Measurements from ENCODE around the gene ITPR2. TPM values are rescaled to one million over a fixed set of nuclear protein-coding genes. Genes with fewer than 3 reads are reported as not detected.
"Not testable (repeated sequence)": the region's sequence is repeated elsewhere in the genome, so short reads cannot be mapped to it uniquely, and the experiment has no call there.

The ITPR2 gene
- total RNA-seq, 2 donors from 2014 or later = 52.9 to 54.5 TPM

DNA sequence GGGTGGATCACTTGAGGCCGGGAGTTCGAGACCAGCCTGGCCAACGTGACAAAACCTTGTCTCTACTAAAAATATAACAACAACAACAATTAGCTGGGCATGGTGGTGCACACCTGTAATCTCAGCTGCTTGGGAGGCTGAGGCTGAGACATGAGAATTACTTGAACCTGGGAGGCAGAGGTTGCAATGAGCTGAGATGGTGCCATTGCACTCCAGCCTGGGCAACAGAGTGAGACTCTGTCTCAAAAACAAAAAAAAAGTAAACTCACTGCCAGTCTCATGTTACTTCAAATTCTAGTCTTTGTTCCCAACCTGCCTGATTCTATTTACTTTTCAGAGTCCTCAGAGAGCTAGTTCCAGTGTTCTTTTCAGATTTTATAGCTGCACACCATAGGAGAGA, 29.8 kb upstream of the ITPR2 start:
- not testable (repeated sequence) for ATAC-seq; DNase-seq; H3K27ac Mint-ChIP-seq; H3K36me3 Mint-ChIP-seq (ENCODE audit: low read depth); H3K9me3 ChIP-seq (ENCODE audit: control insufficient read depth, low read length, poor library complexity, severe bottlenecking); H3K4me3 Mint-ChIP-seq; H3K4me1 Mint-ChIP-seq
- peaks cover 15% of the 10 kb centered on the region for H3K27me3 Mint-ChIP-seq

DNA sequence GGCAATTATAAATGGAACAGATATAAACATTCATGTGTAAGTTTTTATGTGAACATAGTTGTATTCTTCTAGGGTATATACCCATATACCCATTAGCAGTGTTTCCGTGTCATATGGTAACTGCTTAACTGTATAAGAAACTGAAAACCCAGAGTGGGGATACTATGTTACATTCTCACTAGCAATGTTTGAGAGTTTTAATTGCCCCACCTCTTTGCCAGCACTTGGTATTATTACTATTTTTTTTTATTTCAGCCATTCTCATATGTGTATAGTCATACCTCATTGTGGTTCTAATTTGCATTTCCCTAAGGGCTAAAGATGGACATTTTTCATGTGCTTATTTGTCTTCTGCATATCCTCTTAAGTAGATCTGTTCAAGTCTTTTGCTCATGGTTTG, 28.7 kb upstream of the ITPR2 start:
- Mint-ChIP-seq H3K4me1 (no peaks in the 10 kb centered on the region), H3K4me3 (no peak overlapping the region), H3K27ac (no peak overlapping the region), H3K36me3 (ENCODE audit: low read depth) (no peaks in the 10 kb centered on the region), H3K27me3 (peaks cover 15% of the 10 kb centered on the region)
- no peaks in the 10 kb centered on the region for H3K9me3 ChIP-seq (ENCODE audit: control insufficient read depth, low read length, poor library complexity, severe bottlenecking)
- DNase-seq (no peak), ATAC-seq (no peak)

GRCh38 chr12:26857465-26858176, 24.6 kb upstream of the ITPR2 start:
- Mint-ChIP-seq H3K27ac (no peak overlapping the region), H3K4me3 (no peak overlapping the region), H3K36me3 (ENCODE audit: low read depth) (no peaks in the 10 kb centered on the region), H3K4me1 (no peaks in the 10 kb centered on the region), H3K27me3 (peaks cover 5% of the 10 kb centered on the region)
- ATAC-seq (no peak), DNase-seq (no peak)
- no peaks in the 10 kb centered on the region for H3K9me3 ChIP-seq (ENCODE audit: control insufficient read depth, low read length, poor library complexity, severe bottlenecking)

DNA sequence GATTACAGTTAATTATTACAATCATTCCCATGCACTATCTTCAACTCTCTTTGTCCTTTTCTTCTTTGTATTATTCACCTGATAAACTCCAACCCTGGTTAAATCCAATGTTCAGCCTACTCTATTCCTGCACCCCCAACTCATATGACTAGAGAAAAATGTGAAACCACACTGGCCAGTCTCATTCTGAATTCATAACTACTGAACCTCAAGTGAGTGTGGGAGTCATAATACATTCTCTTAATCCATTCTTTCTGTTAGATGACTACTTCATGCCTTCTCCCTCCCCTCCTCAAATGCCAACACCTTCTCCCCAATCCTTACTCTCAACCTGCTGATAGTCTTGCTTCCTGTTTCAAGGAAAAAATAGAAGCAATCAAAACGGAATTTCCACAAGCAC, 22.3 kb upstream of the ITPR2 start:
- no peaks in the 10 kb centered on the region for H3K4me1 Mint-ChIP-seq
- DNase-seq (no peak), ATAC-seq (no peak)
- H3K36me3 Mint-ChIP-seq (ENCODE audit: low read depth) = no peaks in the 10 kb centered on the region
- H3K4me3 Mint-ChIP-seq = no peak overlapping the region
- H3K9me3 ChIP-seq (ENCODE audit: control insufficient read depth, low read length, poor library complexity, severe bottlenecking) = no peaks in the 10 kb centered on the region
- peaks cover 2% of the 10 kb centered on the region for H3K27me3 Mint-ChIP-seq
- no peak overlapping the region for H3K27ac Mint-ChIP-seq

DNA sequence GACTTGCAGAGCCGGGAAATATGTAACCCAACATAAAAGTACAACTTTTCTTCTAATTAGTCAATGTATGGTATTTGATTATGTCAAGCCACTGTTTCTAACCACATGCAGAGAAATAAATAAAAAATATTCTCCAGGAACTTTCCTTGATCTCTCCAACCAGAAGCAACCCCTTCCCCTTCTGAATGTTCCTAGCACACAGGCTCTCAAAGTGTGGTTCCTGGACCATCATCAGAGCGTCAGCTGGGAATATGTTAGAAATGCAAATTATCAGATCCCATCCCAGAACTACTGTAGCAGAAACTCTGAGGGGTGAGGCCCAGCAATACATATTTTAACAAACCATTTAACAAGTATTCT, 21.0 kb upstream of the ITPR2 start:
- no peak overlapping the region for H3K4me3 Mint-ChIP-seq
- no peaks in the 10 kb centered on the region for H3K27me3 Mint-ChIP-seq
- H3K9me3 ChIP-seq (ENCODE audit: control insufficient read depth, low read length, poor library complexity, severe bottlenecking) = no peaks in the 10 kb centered on the region
- DNase-seq (no peak), ATAC-seq (no peak)
- no peaks in the 10 kb centered on the region for H3K36me3 Mint-ChIP-seq (ENCODE audit: low read depth)
- H3K4me1 Mint-ChIP-seq = no peaks in the 10 kb centered on the region
- no peak overlapping the region for H3K27ac Mint-ChIP-seq

DNA sequence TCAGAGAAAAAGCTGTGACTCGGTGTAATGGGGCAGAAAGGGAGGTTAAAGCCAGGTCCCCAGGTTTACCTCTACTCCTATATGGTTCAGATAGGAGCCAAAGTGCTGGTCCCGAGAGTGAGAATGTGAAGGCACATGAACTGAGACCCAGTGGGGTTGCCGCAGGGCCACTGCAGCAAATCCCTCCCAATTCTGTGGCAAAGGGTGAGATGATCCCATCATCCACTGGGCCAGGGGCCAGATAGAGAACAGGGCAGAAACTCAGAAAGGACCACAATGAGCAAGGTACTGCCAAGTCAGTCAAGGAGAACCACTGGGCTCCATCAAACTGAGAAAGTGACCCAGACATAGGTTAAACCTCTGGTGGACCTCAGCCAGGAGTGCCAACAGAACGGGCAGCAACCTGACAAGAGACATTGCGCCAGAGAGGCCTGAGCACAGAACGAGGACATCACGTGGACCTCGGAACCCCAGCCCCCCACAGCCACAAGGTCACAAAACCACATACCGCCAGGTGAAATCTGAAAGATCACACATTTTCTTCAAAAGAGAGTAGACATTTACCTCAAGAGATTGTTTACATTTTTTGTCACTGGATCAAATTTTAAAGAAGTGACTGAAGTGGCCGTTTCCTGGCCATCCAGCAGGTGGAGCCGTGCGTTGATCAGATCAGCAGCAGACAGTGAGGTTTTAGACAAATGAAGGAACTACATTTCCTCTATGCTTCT, 20.5 kb upstream of the ITPR2 start:
- no peak overlapping the region for H3K27ac Mint-ChIP-seq

DNA sequence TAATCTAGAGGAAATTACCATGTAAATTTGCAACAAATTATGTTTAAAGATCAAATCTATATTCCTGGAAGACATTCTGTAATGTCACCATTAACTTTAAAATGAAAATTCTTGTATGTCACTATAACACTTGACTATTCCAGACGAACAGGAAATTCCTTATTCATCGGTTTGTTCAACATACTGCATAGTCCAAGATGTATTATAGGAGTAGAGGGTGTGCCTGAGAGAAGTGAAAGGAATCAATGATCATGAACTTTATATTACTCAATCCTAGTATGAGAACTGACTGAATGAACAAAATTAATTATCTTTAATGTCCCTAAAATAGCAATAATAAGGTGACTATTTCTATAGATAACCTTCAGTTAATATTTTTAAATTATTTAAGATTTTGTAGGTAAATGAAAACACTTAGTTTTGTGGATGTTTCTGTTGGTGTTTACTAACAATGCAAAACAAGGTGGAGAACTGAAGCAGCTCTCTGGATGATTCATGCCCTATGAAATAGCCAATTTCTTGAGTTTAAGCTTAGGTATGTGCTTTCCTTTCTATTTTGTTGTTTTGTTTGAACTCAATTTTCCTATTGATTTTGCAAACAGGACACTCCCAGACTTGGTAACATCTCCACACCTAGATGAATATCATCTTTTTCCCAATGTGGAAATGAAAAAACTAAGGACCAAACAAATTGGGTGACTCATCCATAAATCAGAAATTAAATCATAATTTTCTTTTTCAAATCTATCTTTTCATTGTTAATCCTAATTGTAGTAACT, 18.2 kb upstream of the ITPR2 start:
- Mint-ChIP-seq H3K4me1 (peaks cover 3% of the 10 kb centered on the region), H3K36me3 (ENCODE audit: low read depth) (no peaks in the 10 kb centered on the region), H3K4me3 (no peak overlapping the region), H3K27me3 (peaks cover 11% of the 10 kb centered on the region), H3K27ac (no peak overlapping the region)
- H3K9me3 ChIP-seq (ENCODE audit: control insufficient read depth, low read length, poor library complexity, severe bottlenecking) = no peaks in the 10 kb centered on the region
- ATAC-seq (no peak), DNase-seq (no peak)

More for the DNA sequence above, 20.5 kb upstream of the ITPR2 start:
- Mint-ChIP-seq H3K36me3 (ENCODE audit: low read depth) (no peaks in the 10 kb centered on the region), H3K27me3 (no peaks in the 10 kb centered on the region), H3K4me3 (no peak overlapping the region), H3K4me1 (no peaks in the 10 kb centered on the region)
- no peaks in the 10 kb centered on the region for H3K9me3 ChIP-seq (ENCODE audit: control insufficient read depth, low read length, poor library complexity, severe bottlenecking)
- ATAC-seq = peak; percentile 91
- peak; percentile 48 to 50 (median 49) for DNase-seq

DNA sequence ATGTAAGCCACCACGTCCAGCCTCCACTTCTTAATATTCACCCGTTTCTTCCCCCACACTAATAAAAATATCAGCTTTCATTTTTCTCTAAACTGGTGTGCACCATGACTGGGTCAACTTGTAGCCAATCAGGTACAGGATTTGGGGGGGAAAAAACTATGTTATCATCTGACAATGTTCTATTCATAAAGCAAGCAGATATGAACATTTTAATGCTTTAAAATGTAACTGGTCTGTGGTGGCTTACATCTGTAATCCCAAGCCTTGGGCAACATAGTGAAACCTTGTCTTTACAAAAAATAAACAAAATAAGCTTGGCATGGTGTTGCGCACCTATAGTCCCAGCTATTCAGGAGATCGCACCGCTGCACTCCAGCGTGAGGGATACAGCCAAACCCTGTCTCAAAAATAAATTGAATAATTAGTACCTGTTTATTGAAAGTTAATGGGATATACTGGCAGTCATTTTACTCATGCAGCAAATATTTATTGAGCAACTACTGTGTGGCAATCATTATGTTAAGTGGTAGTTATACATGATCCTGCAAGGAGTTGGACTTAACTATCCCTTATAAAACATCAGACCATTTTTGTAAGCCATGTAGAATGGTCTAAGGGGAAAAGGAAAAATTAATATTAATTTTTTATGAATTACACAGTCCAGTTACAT, 15.3 kb upstream of the ITPR2 start:
- peaks cover 11% of the 10 kb centered on the region for H3K27me3 Mint-ChIP-seq
- H3K4me1 Mint-ChIP-seq = peaks cover 3% of the 10 kb centered on the region
- no peaks in the 10 kb centered on the region for H3K36me3 Mint-ChIP-seq (ENCODE audit: low read depth)
- DNase-seq (no peak), ATAC-seq (no peak)
- H3K27ac Mint-ChIP-seq = no peak overlapping the region
- no peak overlapping the region for H3K4me3 Mint-ChIP-seq
- no peaks in the 10 kb centered on the region for H3K9me3 ChIP-seq (ENCODE audit: control insufficient read depth, low read length, poor library complexity, severe bottlenecking)

DNA sequence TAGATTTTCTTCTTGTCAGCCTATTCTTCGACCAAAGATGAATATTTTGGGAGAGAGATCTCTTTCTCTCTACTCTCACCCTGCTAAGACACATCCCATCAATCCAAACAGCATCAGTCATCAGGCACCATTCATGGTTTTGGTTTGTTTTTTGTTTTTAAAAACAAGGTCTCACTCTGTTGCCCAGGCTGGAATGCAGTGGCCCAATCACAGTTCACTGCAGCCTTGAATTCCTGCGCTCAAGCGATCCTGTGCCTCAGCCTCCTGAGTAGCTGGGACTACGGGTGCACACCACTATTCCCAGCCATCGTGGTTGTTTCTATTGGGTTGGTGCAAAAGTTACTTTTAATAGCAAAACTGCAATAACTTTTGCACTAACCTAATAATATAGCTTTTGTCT, 14.4 kb upstream of the ITPR2 start:
- peaks cover 11% of the 10 kb centered on the region for H3K27me3 Mint-ChIP-seq
- no peak overlapping the region for H3K4me3 Mint-ChIP-seq

DNA sequence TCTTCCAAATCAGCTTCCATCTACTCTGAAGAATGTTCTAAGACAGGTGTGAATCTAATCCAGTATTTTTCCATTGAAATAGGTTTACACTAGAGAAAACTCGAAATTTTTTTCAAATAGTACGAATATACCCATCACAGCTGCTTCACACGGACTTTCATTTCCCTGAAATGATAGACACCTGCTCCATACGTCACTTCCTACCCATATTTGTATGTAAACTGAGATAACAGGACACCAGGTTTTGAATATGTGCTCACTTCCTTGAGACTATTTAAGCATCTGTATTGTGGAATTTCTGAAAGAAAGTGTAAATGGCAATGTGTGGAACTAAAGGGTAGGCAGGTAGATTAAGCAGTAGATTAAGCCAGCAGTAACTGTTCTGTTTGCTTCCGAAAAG, 13.4 kb upstream of the ITPR2 start:
- Mint-ChIP-seq H3K36me3 (ENCODE audit: low read depth) (no peaks in the 10 kb centered on the region), H3K4me3 (no peak overlapping the region), H3K4me1 (peaks cover 3% of the 10 kb centered on the region), H3K27me3 (peaks cover 11% of the 10 kb centered on the region), H3K27ac (no peak overlapping the region)
- no peak for ATAC-seq
- no peaks in the 10 kb centered on the region for H3K9me3 ChIP-seq (ENCODE audit: control insufficient read depth, low read length, poor library complexity, severe bottlenecking)
- DNase-seq = no peak

More for the DNA sequence above, 14.4 kb upstream of the ITPR2 start:
- no peak for ATAC-seq
- Mint-ChIP-seq H3K27ac (no peak overlapping the region), H3K36me3 (ENCODE audit: low read depth) (no peaks in the 10 kb centered on the region), H3K4me1 (peaks cover 3% of the 10 kb centered on the region)
- no peak for DNase-seq
- no peaks in the 10 kb centered on the region for H3K9me3 ChIP-seq (ENCODE audit: control insufficient read depth, low read length, poor library complexity, severe bottlenecking)

GRCh38 chr12:26845984-26846383, 13.0 kb upstream of the ITPR2 start:
- H3K4me3 Mint-ChIP-seq = no peak overlapping the region
- peaks cover 3% of the 10 kb centered on the region for H3K4me1 Mint-ChIP-seq
- H3K9me3 ChIP-seq (ENCODE audit: control insufficient read depth, low read length, poor library complexity, severe bottlenecking) = no peaks in the 10 kb centered on the region
- no peak for DNase-seq
- H3K27me3 Mint-ChIP-seq = peaks cover 11% of the 10 kb centered on the region
- no peaks in the 10 kb centered on the region for H3K36me3 Mint-ChIP-seq (ENCODE audit: low read depth)
- no peak overlapping the region for H3K27ac Mint-ChIP-seq
- ATAC-seq = no peak

GRCh38 chr12:26845057-26845666, 12.2 kb upstream of the ITPR2 start:
- Mint-ChIP-seq H3K4me3 (no peak overlapping the region), H3K27me3 (peaks cover 11% of the 10 kb centered on the region), H3K27ac (no peak overlapping the region), H3K36me3 (ENCODE audit: low read depth) (no peaks in the 10 kb centered on the region), H3K4me1 (peaks cover 3% of the 10 kb centered on the region)
- DNase-seq = no peak
- no peaks in the 10 kb centered on the region for H3K9me3 ChIP-seq (ENCODE audit: control insufficient read depth, low read length, poor library complexity, severe bottlenecking)
- no peak for ATAC-seq

DNA sequence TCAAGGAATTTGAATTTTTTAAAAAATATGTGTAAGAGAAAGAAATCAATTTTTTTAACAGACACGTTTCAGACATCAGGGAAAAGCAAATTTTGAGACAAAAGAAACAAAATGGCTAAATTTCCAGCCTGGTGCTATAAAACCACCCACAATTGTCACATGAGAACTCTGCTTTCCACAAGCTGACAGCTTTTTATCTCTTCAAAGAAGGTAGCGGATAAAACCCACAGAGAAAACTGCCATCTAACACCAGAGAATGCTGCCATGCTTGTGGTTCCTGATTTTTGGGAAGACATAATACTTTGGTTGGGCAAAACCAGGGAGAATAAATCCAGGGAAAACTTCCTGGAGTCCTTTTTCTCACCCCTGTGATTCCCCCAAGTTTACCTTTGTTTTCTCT, 10.3 kb upstream of the ITPR2 start:
- ATAC-seq = no peak
- DNase-seq = no peak
- H3K36me3 Mint-ChIP-seq (ENCODE audit: low read depth) = no peaks in the 10 kb centered on the region
- no peak overlapping the region for H3K27ac Mint-ChIP-seq
- peaks cover 11% of the 10 kb centered on the region for H3K27me3 Mint-ChIP-seq
- H3K4me3 Mint-ChIP-seq = no peak overlapping the region
- H3K9me3 ChIP-seq (ENCODE audit: control insufficient read depth, low read length, poor library complexity, severe bottlenecking) = no peaks in the 10 kb centered on the region
- peaks cover 3% of the 10 kb centered on the region for H3K4me1 Mint-ChIP-seq

Measured in T-helper 17 cell (primary cell).